Measurements from ENCODE around the gene CFD.
"Not testable (repeated sequence)": the region's sequence is repeated elsewhere in the genome, so short reads cannot be mapped to it uniquely, and the experiment has no call there.

The CFD gene

GRCh38 chr19:850221-850978 is 9.1 kb upstream of the CFD start:
- peak; percentile 70 to 81 for DNase-seq (ENCODE audit: low read depth in 1 of 2, low spot score in 1 of 2)
- in situ Hi-C loops (cut with HindIII; ENCODE audit: low pct_unique_long_range_greater_than_20kb, low sequenced_read_pairs) = no loop called here
- TF ChIP-seq JUND (IDR thresholded peaks at IDR 0.05; ENCODE audit: low read depth) = no peak

DNA sequence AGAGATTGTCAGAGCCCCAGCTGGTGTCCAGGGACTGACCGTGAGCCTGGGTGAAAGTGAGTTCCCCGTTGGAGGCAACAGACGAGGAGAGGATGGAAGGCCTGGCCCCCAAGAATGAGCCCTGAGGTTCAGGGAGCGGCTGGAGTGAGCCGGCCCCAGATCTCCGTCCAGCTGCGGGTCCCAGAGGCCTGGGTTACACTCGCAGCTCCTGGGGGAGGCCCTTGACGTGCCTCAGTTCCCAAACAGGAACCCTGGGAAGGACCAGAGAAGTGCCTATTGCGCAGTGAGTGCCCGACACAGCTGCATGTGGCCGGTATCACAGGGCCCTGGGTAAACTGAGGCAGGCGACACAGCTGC is 8.5 kb upstream of the CFD start:
- no peak for TF ChIP-seq JUND (IDR thresholded peaks at IDR 0.05; ENCODE audit: low read depth)
- in situ Hi-C loops (cut with HindIII; ENCODE audit: low pct_unique_long_range_greater_than_20kb, low sequenced_read_pairs) = no loop called here

DNA sequence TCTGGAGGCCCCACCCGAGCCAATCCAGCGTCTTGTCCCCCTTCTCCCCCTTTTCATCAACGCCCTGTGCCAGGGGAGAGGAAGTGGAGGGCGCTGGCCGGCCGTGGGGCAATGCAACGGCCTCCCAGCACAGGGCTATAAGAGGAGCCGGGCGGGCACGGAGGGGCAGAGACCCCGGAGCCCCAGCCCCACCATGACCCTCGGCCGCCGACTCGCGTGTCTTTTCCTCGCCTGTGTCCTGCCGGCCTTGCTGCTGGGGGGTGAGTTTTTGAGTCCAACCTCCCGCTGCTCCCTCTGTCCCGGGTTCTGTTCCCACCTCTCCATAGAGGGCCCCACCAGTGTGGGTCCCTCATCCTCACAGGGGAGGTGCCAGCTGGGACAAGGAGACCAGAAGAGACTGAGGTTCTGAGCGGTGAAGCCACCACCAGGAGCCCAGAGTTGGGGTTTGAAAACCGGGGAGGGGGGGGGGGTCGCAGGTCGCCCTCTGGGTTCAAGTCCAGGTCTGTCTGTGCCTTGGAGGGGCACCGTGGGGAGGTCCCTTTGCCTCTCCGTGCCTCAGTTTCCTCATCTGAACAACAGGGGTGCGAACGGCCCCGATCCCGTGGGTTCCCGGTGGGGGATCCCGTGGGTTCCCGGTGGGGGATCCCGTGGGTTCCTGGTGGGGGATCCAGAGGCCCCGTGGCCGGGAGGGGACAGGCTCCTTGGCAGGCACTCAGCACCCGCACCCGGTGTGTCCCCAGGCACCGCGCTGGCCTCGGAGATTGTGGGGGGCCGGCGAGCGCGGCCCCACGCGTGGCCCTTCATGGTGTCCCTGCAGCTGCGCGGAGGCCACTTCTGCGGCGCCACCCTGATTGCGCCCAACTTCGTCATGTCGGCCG is 7.1 kb upstream of the CFD start, which contains the start of gene ELANE:
TSS of gene ELANE (plus strand) at position 168 of the 878 bp plus-strand sequence. CDS start at position 194, 26 bp downstream.
- DNase-seq (ENCODE audit: low read depth in 1 of 2, low spot score in 1 of 2) = no peak
- no peak for TF ChIP-seq JUND (IDR thresholded peaks at IDR 0.05; ENCODE audit: low read depth)
- in situ Hi-C loops (cut with HindIII; ENCODE audit: low pct_unique_long_range_greater_than_20kb, low sequenced_read_pairs) = no loop called here

More for the DNA sequence above, 8.5 kb upstream of the CFD start:
- DNase-seq (ENCODE audit: low read depth in 1 of 2, low spot score in 1 of 2) = no peak

DNA sequence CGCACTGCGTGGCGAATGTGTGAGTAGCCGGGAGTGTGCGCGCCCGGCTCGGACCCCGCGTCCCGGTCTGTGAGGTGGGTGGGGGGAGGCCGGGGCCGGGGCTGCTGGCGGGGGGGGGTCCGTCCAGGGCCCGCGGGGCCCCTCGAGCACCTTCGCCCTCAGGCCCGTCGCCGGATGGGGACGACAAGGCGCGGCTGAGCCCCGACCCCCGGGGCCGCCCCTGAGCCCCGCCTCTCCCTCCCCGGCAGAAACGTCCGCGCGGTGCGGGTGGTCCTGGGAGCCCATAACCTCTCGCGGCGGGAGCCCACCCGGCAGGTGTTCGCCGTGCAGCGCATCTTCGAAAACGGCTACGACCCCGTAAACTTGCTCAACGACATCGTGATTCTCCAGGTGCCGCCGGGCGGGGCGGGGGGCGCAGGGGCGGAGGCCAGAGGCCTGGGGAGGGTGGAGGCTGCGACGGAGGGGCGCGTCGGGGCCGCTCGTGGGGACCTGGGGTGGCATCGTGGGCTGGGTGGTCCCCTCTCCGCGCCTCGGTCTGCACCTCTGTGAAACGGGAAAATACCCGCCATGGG is 6.4 kb upstream of the CFD start:
- in situ Hi-C loops (cut with HindIII; ENCODE audit: low pct_unique_long_range_greater_than_20kb, low sequenced_read_pairs) = no loop called here
- no peak for DNase-seq (ENCODE audit: low read depth in 1 of 2, low spot score in 1 of 2)
- no peak for TF ChIP-seq JUND (IDR thresholded peaks at IDR 0.05; ENCODE audit: low read depth)

DNA sequence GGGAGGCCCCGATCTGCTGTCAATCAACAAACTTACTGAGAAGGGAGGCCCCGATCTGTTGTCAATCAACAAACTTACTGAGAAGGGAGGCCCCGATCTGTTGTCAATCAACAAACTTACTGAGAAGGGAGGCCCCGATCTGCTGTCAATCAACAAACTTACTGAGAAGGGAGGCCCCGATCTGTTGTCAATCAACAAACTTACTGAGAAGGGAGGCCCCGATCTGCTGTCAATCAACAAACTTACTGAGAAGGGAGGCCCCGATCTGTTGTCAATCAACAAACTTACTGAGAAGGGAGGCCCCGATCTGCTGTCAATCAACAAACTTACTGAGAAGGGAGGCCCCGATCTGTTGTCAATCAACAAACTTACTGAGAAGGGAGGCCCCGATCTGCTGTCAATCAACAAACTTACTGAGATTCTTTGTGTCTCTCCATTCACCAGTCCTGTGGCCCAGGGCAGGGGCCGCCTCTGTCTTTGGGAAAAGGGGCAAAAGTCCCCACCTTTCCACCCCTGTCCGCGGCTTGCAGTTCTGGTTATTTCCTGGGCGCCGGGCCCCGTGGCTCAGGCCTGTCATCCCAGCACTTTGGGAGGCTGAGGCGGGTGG is 5.7 kb upstream of the CFD start:
- in situ Hi-C loops (cut with HindIII; ENCODE audit: low pct_unique_long_range_greater_than_20kb, low sequenced_read_pairs); DNase-seq (ENCODE audit: low read depth in 1 of 2, low spot score in 1 of 2): not testable (repeated sequence)

DNA sequence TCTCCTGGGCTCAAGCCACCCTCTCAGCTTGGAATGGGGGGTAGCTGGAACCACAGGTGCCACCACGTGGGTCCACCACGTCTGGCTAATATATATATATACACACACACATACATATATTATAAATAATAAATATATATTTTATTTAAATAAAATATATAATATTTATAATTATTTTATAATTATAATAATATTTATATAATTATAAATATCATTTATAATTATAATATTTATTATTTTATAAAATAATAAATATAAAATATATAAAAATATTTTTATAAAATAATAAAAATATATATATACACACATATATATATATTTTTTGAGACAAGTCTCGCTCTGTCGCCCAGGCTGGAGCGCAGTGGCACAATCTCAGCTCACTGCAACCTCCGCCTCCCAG is 4.9 kb upstream of the CFD start:
- in situ Hi-C loops (cut with HindIII; ENCODE audit: low pct_unique_long_range_greater_than_20kb, low sequenced_read_pairs) = no loop called here
- TF ChIP-seq JUND (IDR thresholded peaks at IDR 0.05; ENCODE audit: low read depth) = no peak
- DNase-seq (ENCODE audit: low read depth in 1 of 2, low spot score in 1 of 2) = no peak

DNA sequence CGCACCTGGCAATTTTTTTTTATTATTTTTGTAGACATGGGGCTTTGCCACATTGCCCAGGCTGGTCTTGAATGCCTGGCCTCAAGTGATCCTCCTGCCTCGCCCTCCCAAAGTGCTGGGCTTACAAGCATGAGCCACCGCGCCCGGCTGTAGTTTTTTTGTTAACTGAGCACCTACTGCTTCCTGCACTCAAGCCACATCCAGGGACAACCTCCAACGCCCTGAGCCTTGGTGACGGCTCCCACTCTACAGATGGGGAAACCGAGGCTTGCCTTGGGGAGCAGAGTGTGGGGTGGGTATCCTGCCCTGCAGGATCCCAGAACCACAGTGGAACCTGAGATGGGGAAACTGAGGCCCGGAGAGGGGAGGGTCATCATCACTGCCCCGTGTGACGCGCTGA is 4.3 kb upstream of the CFD start:
- no peak for DNase-seq (ENCODE audit: low read depth in 1 of 2, low spot score in 1 of 2)
- in situ Hi-C loops (cut with HindIII; ENCODE audit: low pct_unique_long_range_greater_than_20kb, low sequenced_read_pairs) = no loop called here
- no peak for TF ChIP-seq JUND (IDR thresholded peaks at IDR 0.05; ENCODE audit: low read depth)

DNA sequence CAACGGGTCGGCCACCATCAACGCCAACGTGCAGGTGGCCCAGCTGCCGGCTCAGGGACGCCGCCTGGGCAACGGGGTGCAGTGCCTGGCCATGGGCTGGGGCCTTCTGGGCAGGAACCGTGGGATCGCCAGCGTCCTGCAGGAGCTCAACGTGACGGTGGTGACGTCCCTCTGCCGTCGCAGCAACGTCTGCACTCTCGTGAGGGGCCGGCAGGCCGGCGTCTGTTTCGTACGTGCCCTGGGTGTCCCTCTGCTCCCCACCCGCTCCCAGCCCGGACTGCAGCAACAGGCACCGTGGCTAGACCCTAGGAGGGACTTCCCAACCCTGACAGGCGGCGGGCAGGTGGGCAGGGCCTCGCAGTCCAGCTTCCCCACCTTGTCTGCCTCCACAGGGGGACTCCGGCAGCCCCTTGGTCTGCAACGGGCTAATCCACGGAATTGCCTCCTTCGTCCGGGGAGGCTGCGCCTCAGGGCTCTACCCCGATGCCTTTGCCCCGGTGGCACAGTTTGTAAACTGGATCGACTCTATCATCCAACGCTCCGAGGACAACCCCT is 3.8 kb upstream of the CFD start:
- TF ChIP-seq JUND (IDR thresholded peaks at IDR 0.05; ENCODE audit: low read depth) = no peak
- no peak for DNase-seq (ENCODE audit: low read depth in 1 of 2, low spot score in 1 of 2)
- in situ Hi-C loops (cut with HindIII; ENCODE audit: low pct_unique_long_range_greater_than_20kb, low sequenced_read_pairs) = no loop called here

GRCh38 chr19:858284-858683 is 1.2 kb upstream of the CFD start:
- DNase-seq (ENCODE audit: low read depth in 1 of 2, low spot score in 1 of 2) = no peak
- no peak for TF ChIP-seq JUND (IDR thresholded peaks at IDR 0.05; ENCODE audit: low read depth)
- in situ Hi-C loops (cut with HindIII; ENCODE audit: low pct_unique_long_range_greater_than_20kb, low sequenced_read_pairs) = no loop called here

- in situ Hi-C loops (cut with HindIII; ENCODE audit: low pct_unique_long_range_greater_than_20kb, low sequenced_read_pairs) = no loop called here
- no peak for TF ChIP-seq JUND (IDR thresholded peaks at IDR 0.05; ENCODE audit: low read depth)
Measured at GRCh38 chr19:861141-861755, 1.8 kb downstream of the CFD start.

DNA sequence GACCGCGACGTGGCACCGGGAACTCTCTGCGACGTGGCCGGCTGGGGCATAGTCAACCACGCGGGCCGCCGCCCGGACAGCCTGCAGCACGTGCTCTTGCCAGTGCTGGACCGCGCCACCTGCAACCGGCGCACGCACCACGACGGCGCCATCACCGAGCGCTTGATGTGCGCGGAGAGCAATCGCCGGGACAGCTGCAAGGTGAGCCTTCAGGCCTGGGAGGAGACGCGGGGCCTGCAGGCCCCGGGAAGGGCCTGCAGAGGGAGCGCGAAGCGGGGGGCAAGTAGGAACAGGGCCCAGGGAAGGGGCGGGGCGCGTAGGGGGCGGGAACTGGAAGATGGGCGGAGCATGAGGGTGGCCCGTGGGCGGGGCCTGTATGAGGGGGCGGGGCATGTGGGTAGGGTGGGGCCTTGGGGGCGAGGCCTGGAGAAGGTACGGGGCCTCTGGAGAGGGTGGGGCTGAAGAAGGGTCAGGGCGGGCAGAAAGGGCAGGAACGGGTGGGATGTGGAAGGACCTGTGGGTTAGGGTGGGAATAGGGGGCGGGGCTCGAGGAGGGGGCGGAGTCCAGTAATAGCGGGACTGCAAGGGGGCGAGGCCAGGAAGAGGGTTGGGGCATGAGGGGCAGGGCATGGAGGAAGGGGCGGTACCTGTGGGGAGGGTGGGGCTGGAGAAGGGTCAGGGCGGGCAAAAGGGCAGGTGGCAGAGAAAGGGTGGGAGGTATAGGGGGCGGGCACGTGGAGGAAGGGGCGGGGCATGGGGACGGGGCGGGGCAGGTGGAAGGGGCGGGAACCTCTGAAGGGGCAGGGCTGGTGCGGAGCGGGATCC is 2.5 kb downstream of the CFD start:
- no peak for TF ChIP-seq JUND (IDR thresholded peaks at IDR 0.05; ENCODE audit: low read depth)
- peak; percentile 76 to 87 for DNase-seq (ENCODE audit: low read depth in 1 of 2, low spot score in 1 of 2)
- in situ Hi-C loops (cut with HindIII; ENCODE audit: low pct_unique_long_range_greater_than_20kb, low sequenced_read_pairs) = no loop called here

More at GRCh38 chr19:861141-861755, 1.8 kb downstream of the CFD start:
- no peak for DNase-seq (ENCODE audit: low read depth in 1 of 2, low spot score in 1 of 2)

Data from T47D (cell line).